SU-DHL-6 (cell line): ENCODE data around the gene XKR8.

Experiments used
- EZH2phosphoT487 ChIP-seq: fragments of 200-600 bp; sonication (generic), shearing (Covaris generic); conservative IDR thresholded peaks from 2 replicates; pipeline ENCODE4 v1.6.1; 2018; ENCODE audit warnings: mild to moderate bottlenecking, antibody characterized with exemption, low read length, moderate library complexity, mixed read lengths
- TF ChIP-seq, protein P1 (sequence below): fragments of 200-600 bp; sonication (generic); IDR thresholded peaks from one replicate; pipeline ENCODE4 v1.5.1; 2017; ENCODE audit warnings: antibody characterized with exemption, mild to moderate bottlenecking, low read length, moderate library complexity; ENCODE audit not compliant: insufficient read depth, poor library complexity, severe bottlenecking

DNA sequence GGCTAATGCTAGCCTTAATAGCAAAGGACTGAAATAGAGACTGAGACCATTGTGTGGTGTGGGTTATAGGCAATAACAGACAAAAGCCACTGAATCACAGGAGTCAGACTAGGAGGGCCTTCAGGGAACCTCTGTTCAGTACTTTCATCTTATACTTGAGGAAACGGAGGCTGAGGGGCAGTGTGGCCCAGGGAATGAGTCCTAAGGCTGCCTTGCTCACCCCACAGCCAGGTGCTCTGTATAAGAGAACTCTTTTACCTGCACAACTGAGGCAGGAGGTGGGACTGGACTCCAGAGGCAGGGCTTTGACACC, 22.3 kb upstream of the XKR8 start:
- TF ChIP-seq, protein P1, sequence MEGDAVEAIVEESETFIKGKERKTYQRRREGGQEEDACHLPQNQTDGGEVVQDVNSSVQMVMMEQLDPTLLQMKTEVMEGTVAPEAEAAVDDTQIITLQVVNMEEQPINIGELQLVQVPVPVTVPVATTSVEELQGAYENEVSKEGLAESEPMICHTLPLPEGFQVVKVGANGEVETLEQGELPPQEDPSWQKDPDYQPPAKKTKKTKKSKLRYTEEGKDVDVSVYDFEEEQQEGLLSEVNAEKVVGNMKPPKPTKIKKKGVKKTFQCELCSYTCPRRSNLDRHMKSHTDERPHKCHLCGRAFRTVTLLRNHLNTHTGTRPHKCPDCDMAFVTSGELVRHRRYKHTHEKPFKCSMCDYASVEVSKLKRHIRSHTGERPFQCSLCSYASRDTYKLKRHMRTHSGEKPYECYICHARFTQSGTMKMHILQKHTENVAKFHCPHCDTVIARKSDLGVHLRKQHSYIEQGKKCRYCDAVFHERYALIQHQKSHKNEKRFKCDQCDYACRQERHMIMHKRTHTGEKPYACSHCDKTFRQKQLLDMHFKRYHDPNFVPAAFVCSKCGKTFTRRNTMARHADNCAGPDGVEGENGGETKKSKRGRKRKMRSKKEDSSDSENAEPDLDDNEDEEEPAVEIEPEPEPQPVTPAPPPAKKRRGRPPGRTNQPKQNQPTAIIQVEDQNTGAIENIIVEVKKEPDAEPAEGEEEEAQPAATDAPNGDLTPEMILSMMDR: no peak
- no peak for TF ChIP-seq EZH2phosphoT487
